Activated gamma-delta T cell treated with anti-CD3 and anti-CD28 coated beads, Interleukin-2, amount 50 U/mL, for 16 hours (primary cell): ENCODE measurements around the gene HDDC3.
"Not testable (repeated sequence)": the region's sequence is repeated elsewhere in the genome, so short reads cannot be mapped to it uniquely, and the experiment has no call there.

Experiments
- DNase-seq: peaks from one replicate; pipeline ENCODE4 v3.0.0-alpha.2; 2020; ENCODE audit warnings: low read depth

HDDC3 gene

GRCh38 chr15:90930861-90931574 lies 1.3 kb downstream of the HDDC3 start:
- DNase-seq: no peak

GRCh38 chr15:90929246-90930019 lies 2.9 kb downstream of the HDDC3 start:
- no peak for DNase-seq

GRCh38 chr15:90928106-90928505 lies 4.2 kb downstream of the HDDC3 start:
- DNase-seq: not testable (repeated sequence)

- DNase-seq: not testable (repeated sequence)
Measured at GRCh38 chr15:90926766-90927165, 5.6 kb downstream of the HDDC3 start.

GRCh38 chr15:90924375-90924774 lies 8.0 kb downstream of the HDDC3 start:
- no peak for DNase-seq

- DNase-seq: not testable (repeated sequence)
Measured at GRCh38 chr15:90922712-90923322, 9.5 kb downstream of the HDDC3 start.

- no peak for DNase-seq
Measured at GRCh38 chr15:90921887-90922286, 10.5 kb downstream of the HDDC3 start.

- no peak for DNase-seq
Measured at GRCh38 chr15:90918835-90919234, 13.5 kb downstream of the HDDC3 start.

- DNase-seq: no peak
Measured at GRCh38 chr15:90918034-90918788, 14.1 kb downstream of the HDDC3 start.

- DNase-seq: no peak
Measured at GRCh38 chr15:90917569-90917968, 14.8 kb downstream of the HDDC3 start.

GRCh38 chr15:90916461-90916860 lies 15.9 kb downstream of the HDDC3 start:
- DNase-seq: no peak

GRCh38 chr15:90915808-90916440 lies 16.4 kb downstream of the HDDC3 start:
- no peak for DNase-seq

GRCh38 chr15:90915216-90915807 lies 17.0 kb downstream of the HDDC3 start:
- no peak for DNase-seq

- DNase-seq: no peak
Measured at GRCh38 chr15:90914305-90915080, 17.9 kb downstream of the HDDC3 start.

- no peak for DNase-seq
Measured at GRCh38 chr15:90913398-90913944, 18.9 kb downstream of the HDDC3 start.

- DNase-seq: no peak
Measured at GRCh38 chr15:90912770-90913075, 19.6 kb downstream of the HDDC3 start.

GRCh38 chr15:90911906-90912769 lies 20.2 kb downstream of the HDDC3 start:
- no peak for DNase-seq

- DNase-seq: no peak
Measured at GRCh38 chr15:90911302-90911623, 21.1 kb downstream of the HDDC3 start.

GRCh38 chr15:90910441-90911301 lies 21.7 kb downstream of the HDDC3 start:
- no peak for DNase-seq
